NCI-H2227 (cell line): ENCODE data around the gene PLXDC2.

Experiments used
- DNase-seq: peaks from one replicate; lab custom pipeline; 2025; ENCODE audit not compliant: unreplicated experiment; lab: John Stamatoyannopoulos, UW

The PLXDC2 gene

DNA sequence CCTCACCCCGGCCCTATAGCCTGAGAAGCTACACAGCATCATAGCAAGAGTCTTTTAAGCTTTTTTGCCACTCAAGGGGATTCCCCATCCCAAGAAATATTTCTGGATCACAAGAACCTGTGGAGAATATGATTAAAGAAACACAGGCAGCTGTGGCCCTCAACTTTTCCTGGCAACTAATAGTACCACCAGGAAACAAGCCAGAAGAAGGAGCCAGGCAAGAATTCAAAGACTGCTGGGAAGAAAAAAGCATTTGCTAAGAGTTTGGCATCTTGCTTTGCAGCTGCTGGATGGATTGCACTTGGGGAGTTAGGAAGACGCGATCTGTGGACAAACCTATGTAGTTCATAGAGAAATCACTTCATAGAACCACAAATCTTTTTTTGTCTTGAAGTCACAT lies 437.8 kb downstream of the PLXDC2 start:
- DNase-seq, result no peak

DNA sequence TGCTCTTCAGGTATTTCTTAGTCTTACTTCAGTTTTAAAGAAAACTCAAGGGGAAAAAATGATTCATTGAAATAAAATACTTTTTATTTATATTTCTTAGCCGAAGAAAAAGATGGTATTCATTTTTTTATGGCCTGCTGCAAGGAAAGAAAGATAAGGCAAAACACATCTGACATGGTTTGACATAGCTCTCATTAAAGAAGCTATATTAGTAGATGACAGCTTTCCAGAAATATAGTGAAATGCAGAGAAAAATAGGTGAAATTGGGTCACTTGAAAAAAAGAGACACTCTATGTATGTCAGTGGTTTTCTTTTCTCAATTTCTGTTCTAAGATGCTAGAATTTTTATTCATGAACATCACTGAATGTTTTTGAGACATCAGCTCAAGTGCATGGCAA lies 438.3 kb downstream of the PLXDC2 start:
- no peak for DNase-seq

DNA sequence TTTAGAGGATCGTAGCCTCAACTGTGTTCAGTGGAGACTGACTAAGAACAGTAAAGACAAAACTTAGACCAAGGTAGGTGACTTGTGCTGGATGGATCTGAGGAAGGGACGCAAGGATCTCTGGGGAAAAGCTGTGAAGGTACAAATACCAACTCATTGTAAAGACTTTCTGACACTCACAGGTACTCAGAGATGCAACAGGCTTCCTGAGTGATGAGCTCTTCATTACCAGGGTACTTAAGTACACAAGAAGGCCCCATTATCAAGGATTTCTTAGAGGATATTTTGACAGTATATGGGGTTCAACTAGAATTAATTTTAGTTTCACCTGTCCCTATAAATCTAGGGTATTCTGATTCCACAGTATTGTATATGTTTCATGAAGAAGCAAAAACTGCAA lies 440.7 kb downstream of the PLXDC2 start:
- no peak for DNase-seq

DNA sequence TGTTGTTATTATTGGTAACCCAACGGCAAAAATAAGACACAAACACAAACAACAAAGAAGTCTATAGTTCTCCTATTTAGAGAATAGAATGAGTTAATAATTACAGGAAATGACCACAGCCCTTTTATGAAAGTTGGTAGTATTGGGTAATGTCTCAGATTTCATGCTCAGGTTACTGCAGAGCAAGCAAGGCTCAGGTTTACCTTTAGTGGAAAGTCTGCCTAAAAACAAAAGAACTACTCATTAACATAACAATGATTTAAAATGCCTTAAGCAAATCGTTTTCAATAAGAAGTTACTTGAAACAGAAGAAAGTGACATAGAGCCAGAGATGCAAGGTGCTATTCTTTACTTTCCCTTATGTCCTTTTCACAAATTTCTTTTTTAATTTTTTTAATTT lies 441.2 kb downstream of the PLXDC2 start:
- DNase-seq, result no peak

DNA sequence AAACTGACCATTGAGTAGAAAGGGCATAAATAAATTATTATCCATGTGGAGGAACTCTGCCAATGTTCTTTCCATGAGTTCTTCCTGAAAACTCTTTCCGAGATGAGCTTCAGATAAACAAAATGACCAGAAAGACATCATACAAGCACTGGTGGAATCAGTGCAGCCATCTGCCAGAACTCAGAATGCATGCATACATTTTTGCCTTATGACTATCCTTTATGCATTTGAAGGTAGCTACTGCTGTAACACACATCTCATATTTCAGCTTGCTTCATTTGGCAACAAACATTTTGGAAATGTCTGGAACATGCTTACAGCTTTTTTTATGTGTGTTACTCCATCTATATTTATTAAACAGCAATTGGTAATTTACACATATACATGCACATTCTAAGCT lies 448.9 kb downstream of the PLXDC2 start:
- no peak for DNase-seq

DNA sequence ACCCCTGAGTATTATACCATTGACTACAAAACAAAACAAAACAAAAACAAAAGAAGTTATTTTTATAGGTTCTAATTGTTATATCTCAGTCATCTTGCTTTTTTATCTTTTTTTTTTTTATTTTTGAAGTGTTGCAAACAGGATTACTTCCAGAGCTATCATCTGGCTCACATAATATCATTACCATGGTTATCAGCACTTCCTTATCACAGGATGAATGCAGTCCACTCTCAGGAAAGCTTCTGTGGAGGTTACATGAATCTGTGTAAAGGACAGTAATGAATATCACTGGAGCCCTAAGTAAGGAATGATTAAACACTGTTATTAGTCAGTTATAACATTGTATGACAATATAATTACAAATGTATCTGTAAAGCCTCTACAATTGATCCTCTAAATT lies 451.5 kb downstream of the PLXDC2 start:
- no peak for DNase-seq

DNA sequence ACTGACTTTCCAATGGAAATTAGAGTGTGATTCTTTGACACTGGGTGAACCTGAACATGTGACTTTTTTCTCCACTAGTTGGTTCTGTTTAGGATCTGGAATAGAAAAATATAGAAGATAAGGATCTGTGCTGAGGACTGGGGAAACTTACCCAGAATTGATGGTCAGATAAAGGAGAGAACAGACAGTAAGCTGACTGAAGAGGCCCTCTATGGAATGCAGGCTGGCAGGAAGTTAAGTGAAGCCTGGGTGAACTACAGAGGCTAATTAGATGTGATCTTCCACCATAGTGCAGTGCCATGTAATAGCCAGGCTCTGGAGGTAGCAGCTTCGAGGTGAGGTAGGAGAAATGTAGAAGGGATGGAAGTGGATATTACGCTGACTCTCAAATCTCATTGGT lies 455.3 kb downstream of the PLXDC2 start:
- DNase-seq, result no peak

DNA sequence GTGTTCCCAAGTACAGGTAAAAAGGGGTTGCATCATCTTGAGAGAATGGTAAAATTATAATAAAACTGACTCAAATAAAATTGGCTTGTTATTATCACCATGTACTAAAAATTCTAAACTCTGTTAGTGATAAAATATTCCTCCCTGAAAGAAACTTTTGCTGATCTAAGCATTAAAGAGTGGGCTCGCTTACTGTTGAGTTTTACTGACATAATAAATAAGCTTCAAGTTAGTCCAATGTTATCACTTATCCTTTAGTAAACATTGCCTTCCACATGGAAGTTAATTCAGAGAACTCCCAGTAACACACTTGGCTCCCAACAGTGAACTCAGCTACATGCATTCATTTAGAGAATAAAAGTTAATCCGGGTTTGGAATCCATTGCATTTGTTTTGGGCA lies 456.4 kb downstream of the PLXDC2 start:
- DNase-seq, result no peak

DNA sequence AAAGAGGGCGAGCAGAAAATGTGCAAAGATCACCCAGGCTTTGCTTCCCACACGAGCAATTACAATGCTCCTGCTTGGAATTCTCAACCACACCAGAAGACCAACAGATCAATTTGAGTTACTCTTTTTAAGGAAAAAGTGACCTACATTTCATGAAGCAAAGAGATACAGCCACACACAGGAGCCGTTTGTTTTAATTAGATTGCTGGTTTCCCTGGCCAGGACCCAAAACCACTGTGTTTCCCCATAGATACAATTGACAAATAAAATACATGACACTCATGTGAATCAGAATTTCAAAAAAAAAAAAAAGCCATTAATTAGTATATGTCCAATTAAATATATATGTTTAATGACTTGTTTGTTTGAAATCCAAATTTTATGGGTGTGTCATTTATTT lies 458.3 kb downstream of the PLXDC2 start:
- DNase-seq, result no peak

DNA sequence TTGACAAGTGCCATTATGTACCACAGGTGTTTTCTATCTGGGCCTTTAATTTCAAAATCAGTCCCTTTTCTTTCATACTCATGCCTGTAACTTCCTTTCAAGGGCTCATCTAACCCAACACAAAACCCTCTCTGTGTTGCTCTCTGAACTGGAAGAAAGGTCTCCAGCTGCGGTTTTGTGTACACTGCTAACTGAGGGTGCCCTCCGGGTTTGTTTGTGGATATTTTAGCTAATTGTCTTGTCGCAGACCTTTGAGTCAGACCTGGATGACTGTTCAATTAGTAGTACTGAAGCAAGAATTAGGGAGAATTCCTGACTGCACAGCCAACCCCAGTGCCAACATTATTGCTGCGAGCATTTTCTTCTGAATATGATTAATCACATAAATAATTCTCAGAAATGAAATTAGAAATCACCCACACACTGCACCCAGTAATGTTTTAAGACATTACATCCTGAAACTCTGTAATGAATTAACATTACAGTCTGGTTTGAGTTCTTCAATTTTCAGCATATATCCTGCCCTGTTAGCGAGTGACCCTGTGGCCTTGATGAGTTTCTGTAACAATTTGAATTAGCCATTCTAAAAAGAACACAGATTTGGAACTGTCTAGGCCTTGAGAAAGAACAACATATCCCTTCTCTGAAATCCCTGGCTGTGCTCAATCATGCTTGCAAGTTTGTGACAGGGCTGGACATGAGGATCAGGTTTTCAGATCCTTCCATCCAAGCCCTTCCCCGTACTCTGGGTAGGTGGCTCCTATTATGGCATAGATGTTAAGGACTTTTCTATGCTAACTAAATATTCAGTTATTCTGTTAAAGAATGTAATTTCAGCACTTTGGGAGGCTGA lies 460.1 kb downstream of the PLXDC2 start:
- no peak for DNase-seq

DNA sequence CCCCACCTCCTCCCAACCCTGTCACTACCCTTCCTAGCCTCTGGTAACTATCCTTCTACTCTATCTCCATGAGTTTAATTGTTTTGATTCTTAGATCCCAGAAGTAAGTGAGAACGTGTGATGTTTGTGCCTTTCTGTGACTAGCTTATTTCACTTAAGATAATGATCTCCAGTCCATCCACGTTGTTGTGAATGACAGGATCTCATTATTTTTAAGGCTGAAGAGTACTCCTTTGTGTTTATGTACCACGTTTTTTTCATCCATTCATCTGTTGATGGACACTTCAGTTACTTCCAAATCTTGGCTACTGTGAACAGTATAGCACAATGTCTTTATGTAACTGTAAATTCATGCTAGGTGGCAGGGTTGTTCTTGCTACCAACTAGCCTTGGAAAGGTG lies 461.6 kb downstream of the PLXDC2 start:
- DNase-seq, result no peak

DNA sequence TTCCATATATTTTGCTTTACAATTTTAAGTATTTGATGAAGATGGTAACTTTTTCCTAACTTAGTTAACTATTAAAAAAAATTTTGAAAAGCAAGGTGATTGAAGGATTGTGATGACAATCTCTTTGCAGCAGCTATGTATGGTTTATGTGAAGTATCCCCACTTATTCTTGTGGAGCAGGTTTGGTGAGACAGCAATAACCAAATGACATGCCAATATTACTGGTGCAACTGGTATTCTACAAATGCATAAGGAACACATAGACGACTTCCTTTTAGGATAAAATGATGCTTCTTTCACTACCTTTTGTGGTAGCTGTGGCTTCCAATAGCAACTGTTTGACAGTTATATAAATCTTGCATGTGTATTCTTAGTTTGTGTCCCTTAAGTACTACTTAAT lies 465.3 kb downstream of the PLXDC2 start:
- DNase-seq, result no peak

DNA sequence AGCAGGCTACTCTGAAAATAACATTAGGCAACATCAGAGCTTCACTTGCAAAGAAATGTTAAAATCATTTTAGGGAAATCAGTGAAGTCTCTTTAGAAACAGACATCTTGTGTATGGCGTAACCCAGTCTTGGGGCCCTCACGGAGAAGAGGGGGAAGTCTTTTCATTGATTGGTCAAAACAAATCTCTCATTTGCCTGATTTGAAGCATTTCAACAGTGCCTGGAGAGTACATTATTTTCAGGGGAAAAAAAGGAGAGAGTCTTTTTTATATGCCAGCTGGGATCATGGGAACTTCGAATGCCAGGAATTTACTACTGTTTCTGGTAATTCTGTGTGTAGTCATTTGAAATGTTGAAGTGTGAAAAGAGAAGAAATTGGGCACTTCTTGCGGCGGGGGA lies 471.4 kb downstream of the PLXDC2 start:
- no peak for DNase-seq

DNA sequence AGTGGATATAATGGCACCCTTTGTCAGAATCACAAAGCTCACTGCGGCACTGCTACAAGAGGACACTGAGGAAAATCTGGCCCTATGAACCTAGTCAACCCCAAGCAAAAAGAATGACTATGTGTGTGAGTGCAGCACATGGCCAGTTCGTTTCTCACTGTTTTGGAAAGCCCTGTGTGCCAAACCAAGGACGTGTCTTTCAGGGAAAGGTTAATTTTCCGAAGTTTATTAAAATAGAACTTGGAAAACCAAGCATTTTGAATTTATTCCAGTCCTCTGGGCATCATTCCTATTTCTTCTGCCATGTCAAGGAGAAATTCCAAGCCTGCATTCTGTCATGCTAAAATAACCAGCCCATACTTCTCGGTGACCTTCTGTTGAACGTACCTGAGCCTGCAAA lies 471.8 kb downstream of the PLXDC2 start:
- no peak for DNase-seq

DNA sequence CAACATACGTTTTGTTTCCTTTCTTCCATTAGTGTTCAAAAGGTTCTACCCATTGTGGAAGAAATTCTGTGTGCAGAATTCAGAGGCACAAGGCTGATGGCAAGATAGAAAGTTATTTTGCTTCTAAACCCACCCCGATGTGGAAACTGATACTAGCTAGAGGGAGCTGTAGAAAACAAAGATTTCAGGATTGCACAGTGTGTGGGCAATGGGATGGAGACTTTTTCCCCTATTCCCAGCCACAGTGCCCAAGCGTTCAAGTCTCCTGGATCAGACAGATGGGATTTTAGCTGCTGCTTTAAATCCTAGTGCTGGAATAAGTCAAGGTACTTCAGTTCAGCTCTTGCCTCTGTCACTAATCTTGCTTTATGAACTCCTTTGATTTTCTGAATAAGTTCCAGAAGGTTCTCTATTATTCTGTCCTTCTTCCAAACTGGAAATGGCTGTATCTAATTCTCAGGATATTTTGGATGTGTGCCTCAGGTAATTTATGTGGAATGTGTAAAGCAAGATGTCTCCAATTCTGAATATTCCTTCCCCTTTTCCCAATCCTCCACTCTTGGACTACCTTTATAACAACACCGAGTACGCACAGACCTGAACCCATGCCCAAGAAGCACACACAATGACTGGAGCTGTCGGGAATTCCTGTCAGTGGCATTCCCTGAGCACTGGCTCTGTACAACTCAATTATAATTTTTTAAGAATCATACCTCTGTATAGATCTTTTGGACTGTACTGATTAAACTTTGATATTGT lies 473.0 kb downstream of the PLXDC2 start:
- DNase-seq, result no peak

DNA sequence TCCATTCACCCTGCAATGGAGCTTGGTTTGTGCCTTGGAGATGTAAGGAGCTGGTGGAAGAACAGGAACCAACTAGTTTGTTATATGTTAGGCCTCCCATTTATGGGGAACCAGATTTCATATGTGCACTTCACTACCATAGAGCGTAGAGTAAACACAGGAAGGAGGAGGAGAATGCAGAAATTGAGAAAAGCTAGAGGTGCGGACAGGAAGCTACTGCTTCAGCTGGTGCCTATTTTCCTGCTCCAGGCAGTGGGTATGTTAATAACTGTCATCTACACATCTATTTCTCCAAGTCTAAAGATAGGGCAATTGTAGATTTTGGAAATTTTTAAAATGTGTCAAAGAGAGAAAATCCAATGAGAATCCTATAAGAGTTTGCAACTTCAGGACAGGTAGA lies 482.2 kb downstream of the PLXDC2 start:
- no peak for DNase-seq

DNA sequence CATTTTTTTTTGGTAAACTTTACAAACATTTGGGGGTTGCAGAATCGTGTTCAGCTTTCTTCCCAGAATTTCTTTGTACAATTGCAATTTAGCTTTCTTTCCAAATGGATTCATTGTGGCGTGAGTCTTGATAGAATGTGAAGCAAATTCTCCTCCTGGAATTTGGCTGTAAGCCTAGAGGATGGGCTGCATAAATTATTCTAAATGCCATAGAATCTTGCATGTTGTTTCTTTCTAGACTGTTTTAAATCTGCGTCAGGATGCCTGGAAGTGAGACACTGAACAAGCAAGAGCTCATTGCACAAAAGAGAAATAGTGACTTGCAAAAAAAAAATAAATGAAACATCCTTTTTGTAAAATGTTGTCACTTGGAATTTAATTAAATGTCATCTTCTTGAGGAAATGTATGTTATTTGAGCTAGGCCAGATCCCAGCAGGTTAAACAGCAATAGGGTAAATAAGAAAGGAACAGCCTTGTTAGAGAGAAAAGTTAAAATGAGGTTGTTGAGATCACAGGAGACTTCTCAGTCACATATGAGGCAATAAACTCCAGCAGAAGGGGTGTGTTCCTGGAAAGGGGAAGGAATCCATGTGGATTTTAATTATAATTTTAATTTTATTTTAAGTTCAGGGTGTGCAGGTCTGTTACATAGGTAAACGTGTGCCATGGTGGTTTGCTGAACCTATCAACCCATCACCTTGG lies 483.0 kb downstream of the PLXDC2 start:
- no peak for DNase-seq

DNA sequence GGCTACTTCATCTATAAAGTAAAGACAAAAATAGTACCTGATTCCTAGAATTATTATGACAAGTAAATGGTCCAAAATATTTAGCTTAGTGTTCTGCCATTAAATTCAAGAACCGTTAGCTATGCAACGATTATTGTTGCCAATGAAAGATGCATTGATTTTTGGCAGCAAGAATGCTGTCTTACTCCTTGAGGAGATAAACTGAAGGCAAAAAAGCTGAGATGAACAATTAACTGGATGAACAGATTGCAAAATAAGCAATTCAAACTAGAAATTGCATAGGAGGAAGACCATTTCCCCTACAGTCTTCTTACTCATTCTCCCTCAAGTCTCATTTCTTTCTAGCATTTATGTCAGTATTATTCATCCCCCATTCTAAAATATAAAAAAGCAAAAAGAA lies 484.5 kb downstream of the PLXDC2 start:
- no peak for DNase-seq

DNA sequence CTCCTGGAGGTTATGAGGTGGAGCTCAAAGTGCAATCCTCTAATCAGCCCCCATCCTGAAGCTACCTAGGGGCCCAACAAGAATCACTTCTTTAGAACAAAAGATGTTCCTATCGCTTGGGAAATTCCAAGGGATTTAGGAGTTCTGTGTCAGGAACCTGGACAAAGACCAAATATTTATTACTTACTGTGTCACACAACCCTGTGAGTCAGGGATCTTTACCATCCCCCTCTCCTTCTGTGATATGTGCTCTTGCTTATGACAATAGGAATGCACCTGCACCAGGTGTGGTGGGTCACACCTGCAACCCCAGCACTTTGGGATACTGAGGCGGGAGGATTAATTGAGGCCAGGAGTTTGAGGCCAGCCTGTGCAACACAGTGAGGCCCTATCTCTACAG lies 485.8 kb downstream of the PLXDC2 start:
- DNase-seq, result no peak

DNA sequence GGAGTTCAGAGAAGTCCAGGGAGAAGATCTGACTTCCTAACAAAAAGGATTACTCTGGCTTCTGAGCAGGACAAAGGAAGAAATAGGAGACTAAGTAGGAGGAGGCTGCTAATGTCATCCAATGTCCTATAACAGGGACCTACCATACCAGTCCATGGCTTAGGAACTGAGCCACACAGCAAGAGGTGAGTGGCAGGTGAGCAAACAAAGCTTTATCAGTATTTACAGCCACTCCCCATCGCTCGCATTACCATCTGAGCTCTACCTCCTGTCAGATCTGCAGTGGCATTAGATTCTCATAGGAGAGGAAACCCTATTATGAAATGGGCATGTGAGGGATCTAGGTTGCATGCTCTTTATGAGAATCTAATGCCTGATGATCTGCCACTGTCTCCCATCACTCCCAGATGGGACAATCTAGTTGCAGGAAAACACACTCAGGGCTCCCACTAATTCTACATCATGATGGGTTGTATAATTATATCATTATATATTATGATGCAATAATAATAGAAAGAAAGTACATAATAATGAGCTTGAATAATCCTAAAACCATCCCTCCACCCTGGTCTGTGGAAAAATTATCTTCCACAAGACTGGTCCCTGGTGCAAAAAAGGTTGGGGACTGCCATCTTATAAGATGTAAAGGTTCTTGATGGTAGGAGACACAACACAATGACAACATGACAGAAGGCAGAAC lies 487.4 kb downstream of the PLXDC2 start:
- no peak for DNase-seq

DNA sequence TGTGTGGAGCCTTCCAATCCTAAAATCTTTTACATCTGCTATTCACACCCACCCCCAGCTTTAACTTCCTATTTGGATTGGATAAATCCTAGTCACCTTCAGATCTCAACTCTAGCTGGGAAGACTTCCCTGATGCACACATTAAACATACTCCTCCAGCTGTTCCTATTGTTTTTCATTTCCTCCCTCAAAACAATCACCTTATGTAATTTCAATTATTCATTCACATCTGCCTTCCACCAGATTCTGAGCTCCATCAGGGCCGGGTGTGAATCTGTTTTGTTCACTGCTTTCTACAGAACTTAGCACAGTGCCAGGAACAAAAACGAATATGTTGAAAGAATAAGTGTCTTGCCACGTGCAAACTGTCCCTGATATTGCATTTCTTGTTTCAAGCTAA lies 497.4 kb downstream of the PLXDC2 start:
- DNase-seq, result no peak
